ENCODE results near the gene GLB1L3.
"Not testable (repeated sequence)": the region's sequence is repeated elsewhere in the genome, so short reads cannot be mapped to it uniquely, and the experiment has no call there.

GLB1L3 gene

GRCh38 chr11:134278356-134278755 is 2.2 kb downstream of the GLB1L3 start:
- Histone ChIP-seq H3K4me1 (ENCODE audit: insufficient read depth, low read length) (peaks cover 3% of the 10 kb centered on the region; the same call in 1 of the 2 replicates), H3K9me3 (ENCODE audit: insufficient read depth, low read depth, low read length) (no peaks in the 10 kb centered on the region), H3K9ac (ENCODE audit: low read depth, low read length) (no peak overlapping the region), H3K36me3 (ENCODE audit: insufficient read depth, low read depth, low read length) (peaks cover 8% of the 10 kb centered on the region; the same call in 1 of the 2 replicates), H3K27ac (ENCODE audit: low read length) (no peak overlapping the region), H3K4me3 (ENCODE audit: low read length) (peak overlapping the region; percentile 74; the same call in 1 of the 2 replicates), H3K27me3 (ENCODE audit: insufficient read depth, low read length) (peaks cover 52% of the 10 kb centered on the region)

- H3K9me3 ChIP-seq (ENCODE audit: insufficient read depth, low read depth, low read length); H3K4me3 ChIP-seq (ENCODE audit: low read length); H3K9ac ChIP-seq (ENCODE audit: low read depth, low read length); H3K27ac ChIP-seq (ENCODE audit: low read length); H3K4me1 ChIP-seq (ENCODE audit: insufficient read depth, low read length): not testable (repeated sequence)
- H3K27me3 ChIP-seq (ENCODE audit: insufficient read depth, low read length), result peaks cover 20% of the 10 kb centered on the region
- H3K36me3 ChIP-seq (ENCODE audit: insufficient read depth, low read depth, low read length), result peaks cover 31% of the 10 kb centered on the region
Observed at GRCh38 chr11:134281635-134282034, 5.5 kb downstream of the GLB1L3 start.

DNA sequence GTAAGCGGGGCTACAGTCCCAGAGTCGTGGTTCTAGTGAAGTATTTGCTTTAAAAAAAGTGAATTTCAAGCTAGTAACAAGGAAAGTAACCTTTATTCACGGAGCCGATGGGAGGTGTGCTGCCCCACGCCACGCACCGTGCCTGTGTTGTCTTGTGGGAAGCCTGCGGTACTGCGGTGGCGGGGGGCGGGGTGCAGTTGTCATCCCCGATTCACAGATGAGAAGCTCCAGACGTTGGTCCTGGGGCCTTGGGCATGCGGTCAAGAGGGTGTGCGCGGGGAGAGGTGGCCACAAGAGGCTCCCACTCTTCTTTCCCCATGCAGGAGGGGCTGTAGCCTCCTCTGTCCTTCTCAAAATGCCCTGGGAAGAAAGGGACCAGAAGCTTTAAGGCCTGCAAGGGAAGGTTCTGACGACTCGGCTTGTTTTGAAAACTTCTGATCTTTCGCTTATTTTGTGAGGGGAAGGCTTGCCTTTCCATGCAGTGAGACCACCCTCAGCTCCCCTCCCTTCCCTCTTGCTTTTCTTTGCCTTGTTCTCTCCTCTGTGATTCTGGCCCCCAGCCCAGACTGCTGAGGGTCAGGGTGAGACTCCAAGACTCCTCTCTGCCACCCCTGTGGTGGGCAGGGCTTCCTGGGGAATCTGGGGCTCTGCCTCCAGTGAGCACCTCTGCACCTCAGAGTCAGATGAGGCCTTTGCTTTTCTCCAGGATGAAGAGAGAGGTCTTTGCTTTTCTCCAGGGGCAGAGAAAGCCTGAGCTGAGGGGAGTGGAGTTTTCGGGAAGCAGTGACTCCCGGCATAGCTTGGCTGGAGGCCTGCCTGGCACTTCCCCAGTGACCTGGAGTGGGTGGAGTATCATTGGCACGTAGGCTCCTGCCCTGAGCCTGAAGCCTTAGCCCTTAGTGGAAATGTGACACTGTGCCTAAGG is 6.2 kb downstream of the GLB1L3 start:
- Histone ChIP-seq H3K36me3 (ENCODE audit: insufficient read depth, low read depth, low read length) (peaks cover 31% of the 10 kb centered on the region), H3K4me3 (ENCODE audit: low read length) (no peak overlapping the region), H3K4me1 (ENCODE audit: insufficient read depth, low read length) (no peaks in the 10 kb centered on the region; the same call in 1 of the 2 replicates), H3K9ac (ENCODE audit: low read depth, low read length) (no peak overlapping the region), H3K9me3 (ENCODE audit: insufficient read depth, low read depth, low read length) (no peaks in the 10 kb centered on the region), H3K27me3 (ENCODE audit: insufficient read depth, low read length) (peaks cover 13% of the 10 kb centered on the region), H3K27ac (ENCODE audit: low read length) (no peak overlapping the region)

DNA sequence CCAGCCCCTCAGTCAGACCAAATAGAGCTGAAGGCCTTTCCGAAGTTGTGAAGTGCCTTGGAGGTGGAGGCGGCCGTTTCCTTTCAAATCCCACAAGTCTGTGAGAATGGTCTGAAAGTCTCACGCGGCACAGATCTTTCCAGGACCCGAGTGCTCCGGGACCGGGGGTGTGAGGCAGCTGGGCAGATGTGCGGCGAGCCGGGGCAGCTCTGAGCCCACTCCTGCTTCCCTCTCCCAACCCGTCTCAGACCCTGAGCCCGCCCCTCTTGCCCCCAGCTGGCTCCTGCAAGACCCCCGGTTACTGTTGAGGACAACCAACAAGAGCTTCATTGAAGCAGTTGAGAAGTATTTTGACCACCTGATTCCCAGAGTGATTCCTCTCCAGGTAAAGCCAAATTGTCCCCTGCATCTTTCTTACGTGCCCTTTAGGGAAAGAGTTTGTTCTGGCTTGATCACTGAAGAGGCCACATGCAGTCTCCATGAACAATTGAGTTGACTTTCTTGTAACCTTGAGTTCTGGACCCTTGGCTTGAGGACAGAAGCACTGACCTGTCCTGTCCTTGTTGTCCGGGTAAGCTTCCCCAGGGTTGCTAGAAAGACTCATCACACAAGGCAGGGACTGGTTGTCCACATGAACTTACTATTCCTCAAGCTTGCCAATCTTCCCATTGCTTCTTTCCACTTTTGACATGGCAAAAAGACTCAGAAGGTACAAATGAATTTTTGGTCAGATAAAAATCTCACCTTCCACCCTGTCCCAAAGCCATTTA is 7.5 kb downstream of the GLB1L3 start:
- Histone ChIP-seq H3K4me1 (ENCODE audit: insufficient read depth, low read length) (no peaks in the 10 kb centered on the region; the same call in 1 of the 2 replicates), H3K36me3 (ENCODE audit: insufficient read depth, low read depth, low read length) (peaks cover 32% of the 10 kb centered on the region), H3K9me3 (ENCODE audit: insufficient read depth, low read depth, low read length) (no peaks in the 10 kb centered on the region), H3K9ac (ENCODE audit: low read depth, low read length) (no peak overlapping the region), H3K4me3 (ENCODE audit: low read length) (no peak overlapping the region), H3K27me3 (ENCODE audit: insufficient read depth, low read length) (peaks cover under 1% of the 10 kb centered on the region; the same call in 1 of the 2 replicates), H3K27ac (ENCODE audit: low read length) (no peak overlapping the region)

DNA sequence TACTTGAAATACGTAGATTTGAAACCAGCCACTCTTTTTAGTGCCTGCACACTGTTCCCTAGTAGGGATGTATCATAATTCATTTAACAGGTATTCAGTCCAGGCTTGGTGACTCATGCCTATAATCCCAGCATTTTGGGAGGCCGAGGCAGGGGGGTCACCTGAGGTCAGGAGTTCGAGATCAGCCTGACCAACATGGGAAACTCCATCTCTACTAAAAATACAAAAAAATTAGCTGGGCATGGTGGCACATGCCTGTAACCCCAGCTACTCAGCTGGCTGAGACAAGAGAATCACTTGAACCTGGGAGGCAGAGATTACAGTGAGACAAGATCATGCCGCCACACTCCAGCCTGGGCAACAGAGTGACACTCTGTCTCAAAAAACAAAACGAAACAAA is 8.2 kb downstream of the GLB1L3 start:
- H3K4me1 ChIP-seq (ENCODE audit: insufficient read depth, low read length); H3K9ac ChIP-seq (ENCODE audit: low read depth, low read length): not testable (repeated sequence)

DNA sequence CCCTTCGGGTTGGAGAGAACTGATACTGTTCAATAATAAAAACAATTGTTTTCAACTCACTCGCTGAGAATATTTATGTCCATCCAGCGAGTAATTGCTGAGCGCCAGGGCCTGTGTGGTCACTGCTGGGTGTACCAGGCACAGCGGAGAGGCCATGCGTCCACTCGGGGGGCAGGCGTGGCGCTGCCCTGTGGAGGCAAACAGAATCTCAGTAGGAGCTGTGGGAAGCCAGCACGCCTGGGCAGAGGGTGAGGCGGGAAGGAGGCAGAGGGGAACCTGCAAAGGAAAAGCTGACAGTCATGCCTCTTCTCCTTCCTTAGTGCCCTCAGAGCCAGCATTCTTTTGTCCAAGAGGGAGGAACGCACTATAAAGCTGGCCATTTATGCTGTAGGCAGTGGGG is 11.4 kb downstream of the GLB1L3 start:
- no peaks in the 10 kb centered on the region for H3K4me1 ChIP-seq (ENCODE audit: insufficient read depth, low read length)
- no peak overlapping the region for H3K4me3 ChIP-seq (ENCODE audit: low read length)
- no peaks in the 10 kb centered on the region for H3K9me3 ChIP-seq (ENCODE audit: insufficient read depth, low read depth, low read length)
- H3K27ac ChIP-seq (ENCODE audit: low read length), result no peak overlapping the region
- H3K27me3 ChIP-seq (ENCODE audit: insufficient read depth, low read length), result no peaks in the 10 kb centered on the region
- H3K9ac ChIP-seq (ENCODE audit: low read depth, low read length), result no peak overlapping the region
- peaks cover 47% of the 10 kb centered on the region for H3K36me3 ChIP-seq (ENCODE audit: insufficient read depth, low read depth, low read length)

More for the DNA sequence above, 8.2 kb downstream of the GLB1L3 start:
- H3K27me3 ChIP-seq (ENCODE audit: insufficient read depth, low read length); H3K9me3 ChIP-seq (ENCODE audit: insufficient read depth, low read depth, low read length); H3K27ac ChIP-seq (ENCODE audit: low read length); H3K4me3 ChIP-seq (ENCODE audit: low read length): not testable (repeated sequence)
- H3K36me3 ChIP-seq (ENCODE audit: insufficient read depth, low read depth, low read length), result peaks cover 34% of the 10 kb centered on the region

- no peaks in the 10 kb centered on the region for H3K4me1 ChIP-seq (ENCODE audit: insufficient read depth, low read length)
- H3K4me3 ChIP-seq (ENCODE audit: low read length), result no peak overlapping the region
- no peak overlapping the region for H3K9ac ChIP-seq (ENCODE audit: low read depth, low read length)
- H3K36me3 ChIP-seq (ENCODE audit: insufficient read depth, low read depth, low read length), result peaks cover 48% of the 10 kb centered on the region
- no peak overlapping the region for H3K27ac ChIP-seq (ENCODE audit: low read length)
- no peaks in the 10 kb centered on the region for H3K9me3 ChIP-seq (ENCODE audit: insufficient read depth, low read depth, low read length)
- H3K27me3 ChIP-seq (ENCODE audit: insufficient read depth, low read length), result no peaks in the 10 kb centered on the region
Observed at GRCh38 chr11:134288486-134288885, 12.3 kb downstream of the GLB1L3 start.

- no peak overlapping the region for H3K27ac ChIP-seq (ENCODE audit: low read length)
- peaks cover 42% of the 10 kb centered on the region; the same call in 1 of the 2 replicates for H3K36me3 ChIP-seq (ENCODE audit: insufficient read depth, low read depth, low read length)
- no peaks in the 10 kb centered on the region for H3K4me1 ChIP-seq (ENCODE audit: insufficient read depth, low read length)
- H3K27me3 ChIP-seq (ENCODE audit: insufficient read depth, low read length), result no peaks in the 10 kb centered on the region
- H3K9ac ChIP-seq (ENCODE audit: low read depth, low read length), result no peak overlapping the region
- no peaks in the 10 kb centered on the region for H3K9me3 ChIP-seq (ENCODE audit: insufficient read depth, low read depth, low read length)
- no peak overlapping the region for H3K4me3 ChIP-seq (ENCODE audit: low read length)
Observed at GRCh38 chr11:134289167-134289566, 13.0 kb downstream of the GLB1L3 start.

GRCh38 chr11:134289789-134290188 is 13.6 kb downstream of the GLB1L3 start:
- peaks cover 43% of the 10 kb centered on the region; the same call in 1 of the 2 replicates for H3K36me3 ChIP-seq (ENCODE audit: insufficient read depth, low read depth, low read length)
- H3K27me3 ChIP-seq (ENCODE audit: insufficient read depth, low read length), result no peaks in the 10 kb centered on the region
- H3K4me1 ChIP-seq (ENCODE audit: insufficient read depth, low read length), result no peaks in the 10 kb centered on the region
- no peak overlapping the region for H3K4me3 ChIP-seq (ENCODE audit: low read length)
- H3K9ac ChIP-seq (ENCODE audit: low read depth, low read length), result no peak overlapping the region
- H3K27ac ChIP-seq (ENCODE audit: low read length), result no peak overlapping the region
- no peaks in the 10 kb centered on the region for H3K9me3 ChIP-seq (ENCODE audit: insufficient read depth, low read depth, low read length)

GRCh38 chr11:134290646-134291045 is 14.5 kb downstream of the GLB1L3 start:
- Histone ChIP-seq H3K9me3 (ENCODE audit: insufficient read depth, low read depth, low read length) (no peaks in the 10 kb centered on the region), H3K27me3 (ENCODE audit: insufficient read depth, low read length) (no peaks in the 10 kb centered on the region), H3K36me3 (ENCODE audit: insufficient read depth, low read depth, low read length) (peaks cover 38% of the 10 kb centered on the region; the same call in 1 of the 2 replicates), H3K4me1 (ENCODE audit: insufficient read depth, low read length) (no peaks in the 10 kb centered on the region), H3K27ac (ENCODE audit: low read length) (no peak overlapping the region), H3K4me3 (ENCODE audit: low read length) (no peak overlapping the region), H3K9ac (ENCODE audit: low read depth, low read length) (no peak overlapping the region)

GRCh38 chr11:134291196-134291595 is 15.0 kb downstream of the GLB1L3 start:
- no peak overlapping the region for H3K27ac ChIP-seq (ENCODE audit: low read length)
- no peaks in the 10 kb centered on the region for H3K9me3 ChIP-seq (ENCODE audit: insufficient read depth, low read depth, low read length)
- no peak overlapping the region for H3K9ac ChIP-seq (ENCODE audit: low read depth, low read length)
- peaks cover 40% of the 10 kb centered on the region; the same call in 1 of the 2 replicates for H3K36me3 ChIP-seq (ENCODE audit: insufficient read depth, low read depth, low read length)
- no peaks in the 10 kb centered on the region for H3K27me3 ChIP-seq (ENCODE audit: insufficient read depth, low read length)
- H3K4me1 ChIP-seq (ENCODE audit: insufficient read depth, low read length), result no peaks in the 10 kb centered on the region
- H3K4me3 ChIP-seq (ENCODE audit: low read length), result no peak overlapping the region

Data from iPS-20b (cell line).